Type B pancreatic cell (in vitro differentiated cells): ENCODE data around the gene EFNA5. TPM values are rescaled to one million over a fixed set of nuclear protein-coding genes. Genes with fewer than 3 reads are reported as not detected.

ENCODE experiments used
- DNase-seq: peaks from one replicate; pipeline ENCODE4 v3.0.0; 2021; ENCODE audit warnings: mixed read lengths; ENCODE audit not compliant: unreplicated experiment; ENCODE audit errors: extremely low spot score
- H3K27ac Mint-ChIP-seq: 2 replicates; pipeline ENCODE4 v1.8.0; 2021; ENCODE audit warnings: mild to moderate bottlenecking, mixed read lengths
- H3K27me3 Mint-ChIP-seq: 2 replicates; pipeline ENCODE4 v1.8.0; 2021; ENCODE audit warnings: mixed read lengths
- H3K36me3 Mint-ChIP-seq: 2 replicates; pipeline ENCODE4 v1.8.0; 2021; ENCODE audit warnings: mixed read lengths
- H3K4me1 Mint-ChIP-seq: one replicate; pipeline ENCODE4 v1.8.0; 2021; ENCODE audit warnings: mixed read lengths; ENCODE audit not compliant: unreplicated experiment
- H3K4me3 Mint-ChIP-seq: 2 replicates; pipeline ENCODE4 v1.8.0; 2021; ENCODE audit warnings: mild to moderate bottlenecking, mixed read lengths
- H3K9me3 Mint-ChIP-seq: 2 replicates; pipeline ENCODE4 v1.8.0; 2021; ENCODE audit warnings: mixed read lengths
- CTCF ChIP-seq: fragments of 200-600 bp; sonication (generic); conservative IDR thresholded peaks from 2 replicates; pipeline ENCODE4 v1.5.0; 2021; ENCODE audit warnings: antibody characterized with exemption, mild to moderate bottlenecking
- total RNA-seq: library from RNA; stranded (reverse); gene quantifications from 2 replicates; pipeline ENCODE4 v1.2.1, GENCODE V29; 2021; ENCODE audit warnings: low replicate concordance

The EFNA5 gene
- total RNA-seq, 1 donor from 2014 or later, result 65.0 TPM

- H3K9me3 Mint-ChIP-seq, result no peaks in the 10 kb centered on the region
- peaks cover 61% of the 10 kb centered on the region for H3K4me1 Mint-ChIP-seq
- peaks cover 6% of the 10 kb centered on the region for H3K36me3 Mint-ChIP-seq
- DNase-seq, result no peak
- H3K27me3 Mint-ChIP-seq, result peaks cover 10% of the 10 kb centered on the region
- peak overlapping the region; percentile 50 for H3K27ac Mint-ChIP-seq
- TF ChIP-seq CTCF, result no peak
- H3K4me3 Mint-ChIP-seq, result peak overlapping the region; percentile 68
These were observed 127.9 kb downstream of the EFNA5 start for GRCh38 chr5:107542831-107543231.

GRCh38 chr5:107542428-107542827 lies 128.3 kb downstream of the EFNA5 start:
- Mint-ChIP-seq H3K9me3 (no peaks in the 10 kb centered on the region), H3K27ac (peak overlapping the region; percentile 50), H3K4me3 (peak overlapping the region; percentile 66), H3K27me3 (peaks cover 13% of the 10 kb centered on the region), H3K36me3 (peaks cover 9% of the 10 kb centered on the region), H3K4me1 (peaks cover 63% of the 10 kb centered on the region)
- TF ChIP-seq CTCF, result no peak
- no peak for DNase-seq

GRCh38 chr5:107541400-107541799 lies 129.3 kb downstream of the EFNA5 start:
- no peak overlapping the region for H3K27ac Mint-ChIP-seq

GRCh38 chr5:107539726-107540330 lies 130.9 kb downstream of the EFNA5 start:
- no peak for TF ChIP-seq CTCF

More at GRCh38 chr5:107541400-107541799, 129.3 kb downstream of the EFNA5 start:
- peaks cover 13% of the 10 kb centered on the region for H3K27me3 Mint-ChIP-seq
- TF ChIP-seq CTCF, result no peak
- no peaks in the 10 kb centered on the region for H3K9me3 Mint-ChIP-seq
- H3K4me3 Mint-ChIP-seq, result no peak overlapping the region
- no peak for DNase-seq
- H3K36me3 Mint-ChIP-seq, result peaks cover 9% of the 10 kb centered on the region
- peaks cover 60% of the 10 kb centered on the region for H3K4me1 Mint-ChIP-seq

GRCh38 chr5:107538805-107539445 lies 131.8 kb downstream of the EFNA5 start:
- H3K4me1 Mint-ChIP-seq, result peaks cover 54% of the 10 kb centered on the region
- no peak for TF ChIP-seq CTCF
- peaks cover 9% of the 10 kb centered on the region for H3K36me3 Mint-ChIP-seq
- peaks cover 19% of the 10 kb centered on the region for H3K27me3 Mint-ChIP-seq
- DNase-seq, result no peak
- H3K4me3 Mint-ChIP-seq, result peak overlapping the region; percentile 34
- no peaks in the 10 kb centered on the region for H3K9me3 Mint-ChIP-seq
- no peak overlapping the region for H3K27ac Mint-ChIP-seq

More at GRCh38 chr5:107539726-107540330, 130.9 kb downstream of the EFNA5 start:
- peaks cover 13% of the 10 kb centered on the region for H3K27me3 Mint-ChIP-seq
- no peak for DNase-seq
- peaks cover 51% of the 10 kb centered on the region for H3K4me1 Mint-ChIP-seq
- H3K9me3 Mint-ChIP-seq, result no peaks in the 10 kb centered on the region
- H3K27ac Mint-ChIP-seq, result no peak overlapping the region
- no peak overlapping the region for H3K4me3 Mint-ChIP-seq
- peaks cover 9% of the 10 kb centered on the region for H3K36me3 Mint-ChIP-seq
